Measurements from ENCODE around the gene AGAP1. TPM values are rescaled to one million over a fixed set of nuclear protein-coding genes. Genes with fewer than 3 reads are reported as not detected.

The AGAP1 gene
- total RNA-seq, 2 donors from 2014 or later, result 32.8 to 34.7 TPM

DNA sequence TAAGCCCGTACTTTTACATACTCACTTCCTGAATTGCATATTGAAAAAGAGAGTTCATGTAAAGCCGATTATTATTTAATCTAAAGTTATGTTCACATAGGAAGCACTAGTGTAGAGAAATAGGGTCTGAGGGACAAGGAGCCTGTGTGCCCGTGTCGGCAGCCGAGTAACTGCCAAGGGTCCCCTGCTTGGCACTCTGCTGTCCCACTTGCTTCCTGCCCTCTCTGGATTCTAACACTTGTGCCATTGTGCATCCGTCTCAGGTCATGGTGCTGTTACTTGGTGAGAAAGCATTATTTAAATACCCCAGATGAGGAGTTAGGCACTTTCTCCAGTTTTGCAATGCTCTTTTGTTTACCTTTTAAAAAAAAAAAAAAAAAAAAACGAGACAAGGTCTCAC lies 236.3 kb downstream of the AGAP1 start:
- no peak for DNase-seq
- no peak overlapping the region for H3K4me3 ChIP-seq (ENCODE audit: low read length)
- Mint-ChIP-seq H3K4me3 (no peak overlapping the region), H3K9me3 (no peaks in the 10 kb centered on the region), H3K4me1 (peaks cover 36% of the 10 kb centered on the region), H3K36me3 (ENCODE audit: low read depth) (no peaks in the 10 kb centered on the region), H3K27ac (no peak overlapping the region), H3K27me3 (ENCODE audit: insufficient read depth) (no peaks in the 10 kb centered on the region)
- TF ChIP-seq, protein P1, sequence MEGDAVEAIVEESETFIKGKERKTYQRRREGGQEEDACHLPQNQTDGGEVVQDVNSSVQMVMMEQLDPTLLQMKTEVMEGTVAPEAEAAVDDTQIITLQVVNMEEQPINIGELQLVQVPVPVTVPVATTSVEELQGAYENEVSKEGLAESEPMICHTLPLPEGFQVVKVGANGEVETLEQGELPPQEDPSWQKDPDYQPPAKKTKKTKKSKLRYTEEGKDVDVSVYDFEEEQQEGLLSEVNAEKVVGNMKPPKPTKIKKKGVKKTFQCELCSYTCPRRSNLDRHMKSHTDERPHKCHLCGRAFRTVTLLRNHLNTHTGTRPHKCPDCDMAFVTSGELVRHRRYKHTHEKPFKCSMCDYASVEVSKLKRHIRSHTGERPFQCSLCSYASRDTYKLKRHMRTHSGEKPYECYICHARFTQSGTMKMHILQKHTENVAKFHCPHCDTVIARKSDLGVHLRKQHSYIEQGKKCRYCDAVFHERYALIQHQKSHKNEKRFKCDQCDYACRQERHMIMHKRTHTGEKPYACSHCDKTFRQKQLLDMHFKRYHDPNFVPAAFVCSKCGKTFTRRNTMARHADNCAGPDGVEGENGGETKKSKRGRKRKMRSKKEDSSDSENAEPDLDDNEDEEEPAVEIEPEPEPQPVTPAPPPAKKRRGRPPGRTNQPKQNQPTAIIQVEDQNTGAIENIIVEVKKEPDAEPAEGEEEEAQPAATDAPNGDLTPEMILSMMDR (conservative IDR thresholded peaks at IDR 0.05), result no peak
- no peaks in the 10 kb centered on the region for H3K9me3 ChIP-seq (ENCODE audit: control insufficient read depth, low read length)
- peaks cover 19% of the 10 kb centered on the region for H3K4me1 ChIP-seq (ENCODE audit: control insufficient read depth, insufficient read depth, low read length)
- no peaks in the 10 kb centered on the region for H3K27me3 ChIP-seq (ENCODE audit: control insufficient read depth, insufficient read depth, low read length, poor library complexity, severe bottlenecking)
- 91% methylated on average over 7 of the region's 7 CpGs; no CpG with 5 or more reads in 1 of the 2 experiments for WGBS, 2 experiments (ENCODE audit: insufficient coverage in 1 of 2, insufficient read length in 1 of 2)
- H3K27ac ChIP-seq (ENCODE audit: low read depth, low read length), result no peak overlapping the region
- H3K9ac ChIP-seq (ENCODE audit: extremely low read depth, low read length, poor library complexity, severe bottlenecking), result no peak overlapping the region
- H3K36me3 ChIP-seq (ENCODE audit: control insufficient read depth, insufficient read depth, low read length), result no peaks in the 10 kb centered on the region

DNA sequence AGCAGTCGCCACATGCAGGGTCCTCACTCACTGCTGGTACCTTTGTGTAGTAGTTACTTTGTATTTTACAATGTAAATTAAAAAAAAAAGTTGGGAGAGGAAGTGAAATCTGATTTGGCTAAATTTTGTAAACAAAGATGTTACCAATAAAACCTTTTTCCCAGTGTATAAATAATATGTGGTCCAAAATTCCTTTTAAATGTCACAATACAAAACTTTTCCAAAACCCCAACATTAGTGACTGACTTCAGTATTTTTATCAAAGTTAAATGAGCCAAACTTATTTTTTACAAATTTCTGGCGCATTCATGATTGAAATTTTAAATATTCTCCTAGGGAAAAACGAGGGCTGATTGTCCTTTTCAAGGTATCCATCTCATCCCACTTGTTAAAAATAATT lies 239.9 kb downstream of the AGAP1 start:
- no peak for DNase-seq
- Mint-ChIP-seq H3K27me3 (ENCODE audit: insufficient read depth) (no peaks in the 10 kb centered on the region), H3K4me1 (peaks cover 31% of the 10 kb centered on the region), H3K27ac (no peak overlapping the region), H3K4me3 (no peak overlapping the region), H3K9me3 (no peaks in the 10 kb centered on the region), H3K36me3 (ENCODE audit: low read depth) (no peaks in the 10 kb centered on the region)
- TF ChIP-seq, protein P1 (conservative IDR thresholded peaks at IDR 0.05), result no peak
- 90% methylated on average over 3 of the region's 3 CpGs; no CpG with 5 or more reads in 1 of the 2 experiments for WGBS, 2 experiments (ENCODE audit: insufficient coverage in 1 of 2, insufficient read length in 1 of 2)
- no peaks in the 10 kb centered on the region for H3K9me3 ChIP-seq (ENCODE audit: control insufficient read depth, low read length)
- H3K36me3 ChIP-seq (ENCODE audit: control insufficient read depth, insufficient read depth, low read length), result no peaks in the 10 kb centered on the region
- no peaks in the 10 kb centered on the region for H3K27me3 ChIP-seq (ENCODE audit: control insufficient read depth, insufficient read depth, low read length, poor library complexity, severe bottlenecking)
- no peak overlapping the region for H3K4me3 ChIP-seq (ENCODE audit: low read length)
- H3K27ac ChIP-seq (ENCODE audit: low read depth, low read length), result no peak overlapping the region
- H3K4me1 ChIP-seq (ENCODE audit: control insufficient read depth, insufficient read depth, low read length), result peaks cover 14% of the 10 kb centered on the region
- no peak overlapping the region for H3K9ac ChIP-seq (ENCODE audit: extremely low read depth, low read length, poor library complexity, severe bottlenecking)

DNA sequence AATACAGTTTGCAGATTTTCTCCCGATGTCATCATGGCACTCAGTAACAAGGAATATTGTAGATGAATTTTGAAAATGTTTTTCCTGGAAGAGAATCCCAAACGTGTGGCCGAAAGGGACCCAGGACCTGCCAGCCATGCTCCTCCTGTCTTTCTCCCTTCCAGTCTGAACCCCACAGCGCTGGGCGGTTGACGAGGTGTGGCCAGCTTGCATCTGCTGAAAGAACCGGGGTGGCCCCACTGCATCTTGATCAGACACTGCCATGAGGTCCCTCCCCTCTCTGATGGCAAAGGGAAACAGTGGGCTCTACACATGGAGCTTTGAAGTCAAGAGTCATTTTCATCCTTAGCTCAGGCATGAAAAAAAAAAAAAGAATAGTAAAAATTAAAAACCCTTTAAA lies 240.3 kb downstream of the AGAP1 start:
- H3K4me3 Mint-ChIP-seq, result no peak overlapping the region
- DNase-seq, result no peak

More for the DNA sequence above, 240.3 kb downstream of the AGAP1 start:
- H3K27me3 ChIP-seq (ENCODE audit: control insufficient read depth, insufficient read depth, low read length, poor library complexity, severe bottlenecking), result no peaks in the 10 kb centered on the region
- H3K9me3 Mint-ChIP-seq, result no peaks in the 10 kb centered on the region
- no peak overlapping the region for H3K27ac ChIP-seq (ENCODE audit: low read depth, low read length)
- TF ChIP-seq, protein P1 (conservative IDR thresholded peaks at IDR 0.05), result no peak
- H3K27me3 Mint-ChIP-seq (ENCODE audit: insufficient read depth), result no peaks in the 10 kb centered on the region
- 94 to 98% methylated on average over 6 to 7 of the region's 7 CpGs for WGBS, 2 experiments (ENCODE audit: insufficient coverage in 1 of 2, insufficient read length in 1 of 2)
- H3K4me1 Mint-ChIP-seq, result peaks cover 30% of the 10 kb centered on the region
- H3K4me3 ChIP-seq (ENCODE audit: low read length), result no peak overlapping the region
- H3K36me3 ChIP-seq (ENCODE audit: control insufficient read depth, insufficient read depth, low read length), result no peaks in the 10 kb centered on the region
- H3K27ac Mint-ChIP-seq, result no peak overlapping the region
- no peaks in the 10 kb centered on the region for H3K36me3 Mint-ChIP-seq (ENCODE audit: low read depth)
- H3K9me3 ChIP-seq (ENCODE audit: control insufficient read depth, low read length), result no peaks in the 10 kb centered on the region
- H3K9ac ChIP-seq (ENCODE audit: extremely low read depth, low read length, poor library complexity, severe bottlenecking), result no peak overlapping the region
- H3K4me1 ChIP-seq (ENCODE audit: control insufficient read depth, insufficient read depth, low read length), result peaks cover 14% of the 10 kb centered on the region

Data from endodermal cell (in vitro differentiated cells).